ENCODE results near the gene OBSCN. TPM values are rescaled to one million over a fixed set of nuclear protein-coding genes. Genes with fewer than 3 reads are reported as not detected.

OBSCN gene
- total and polyA plus RNA-seq, 2 of the 13 experiments (the other 11 are each of a cell fraction or from before 2014, with no cell fraction given): 0.20 TPM

GRCh38 chr1:228370439-228370940 lies 162.6 kb downstream of the OBSCN start:
- in situ Hi-C loops (cut with HindIII; ENCODE audit: extremely low pct_ligation_motif_present, low pct_unique_long_range_greater_than_20kb): no loop called here
- H3K27me3 ChIP-seq (ENCODE audit: control insufficient read depth in 1 of 2, insufficient read depth in 2 of 2, low read length in 2 of 2): peaks cover 0 to 18% of the 10 kb centered on the region in 2 experiments; a peak in 4 of 5 replicates
- H3K4me1 ChIP-seq (ENCODE audit: insufficient read depth, low read length): peaks cover 28% of the 10 kb centered on the region
- H2AFZ ChIP-seq (ENCODE audit: low read length): no peak overlapping the region
- FAIRE-seq (no peak), DNase-seq (ENCODE audit: low spot score) (no peak), ATAC-seq (no peak)
- H3K79me2 ChIP-seq (ENCODE audit: insufficient read depth, low read length): no peaks in the 10 kb centered on the region
- no peaks in the 10 kb centered on the region for H4K20me1 ChIP-seq (ENCODE audit: insufficient read depth, low read length)
- H3K9me3 ChIP-seq (ENCODE audit: low read length): no peaks in the 10 kb centered on the region
- H3K4me2 ChIP-seq (ENCODE audit: low read depth, low read length): no peak overlapping the region
- intact Hi-C loops (cut with micrococcal nuclease; ENCODE audit: unreplicated experiment): no loop called here
- H3K36me3 ChIP-seq (replicated peaks in 1 of 2; ENCODE audit: control insufficient read depth in 1 of 2, insufficient read depth in 2 of 2, low read length in 2 of 2): no peaks in the 10 kb centered on the region
- WGBS (ENCODE audit: low lambda C conversion rate): 69% methylated on average over 8 of the region's 10 CpGs
- H3K27ac ChIP-seq (ENCODE audit: extremely low read length, insufficient read depth, low read length): no peak overlapping the region
- CTCF ChIA-PET (ENCODE audit: low intra/inter-chr PET ratio, low total read pairs): no interaction called here
- no peak for TF ChIP-seq FOXO1 (CRISPR knock-in tag; IDR thresholded peaks at IDR 0.05)
- no peak for TF ChIP-seq ZNF639 (CRISPR knock-in tag; conservative IDR thresholded peaks at IDR 0.05)
- TF ChIP-seq RAD21 (CRISPR knock-in tag; IDR thresholded peaks at IDR 0.05): no peak
- TF ChIP-seq FOXJ3 (CRISPR knock-in tag; IDR thresholded peaks at IDR 0.05; ENCODE audit: borderline replicate concordance): no peak
- no peak for TF ChIP-seq HOXA7 (CRISPR knock-in tag; IDR thresholded peaks at IDR 0.05)
- TF ChIP-seq SRF (IDR thresholded peaks at IDR 0.05; ENCODE audit: low read depth, low read length): no peak
- TF ChIP-seq ZBTB46 (CRISPR knock-in tag; IDR thresholded peaks at IDR 0.05; ENCODE audit: borderline replicate concordance): no peak
- TF ChIP-seq ZNF503 (CRISPR knock-in tag; IDR thresholded peaks at IDR 0.05): no peak
- no peak for TF ChIP-seq ZFP1 (CRISPR knock-in tag; IDR thresholded peaks at IDR 0.05)
- no peak for TF ChIP-seq ZNF644 (CRISPR knock-in tag; IDR thresholded peaks at IDR 0.05; ENCODE audit: low read depth)
- TF ChIP-seq ZNF430 (CRISPR knock-in tag; IDR thresholded peaks at IDR 0.05): no peak
- TF ChIP-seq REXO4 (CRISPR knock-in tag; IDR thresholded peaks at IDR 0.05; ENCODE audit: borderline replicate concordance): no peak
- no peak overlapping the region for H3K9ac ChIP-seq (ENCODE audit: insufficient read depth, low read depth, low read length)
- no peak overlapping the region for H3K4me3 ChIP-seq (replicated peaks in 1 of 3; ENCODE audit: insufficient read depth in 1 of 3, low read depth in 2 of 3, low read length in 3 of 3)
- POLR2A ChIA-PET: no interaction called here
- no TSS peak for BruUV-seq (replicated peaks)
